ENCODE data around the gene TESK2.
"Not testable (repeated sequence)": the region's sequence is repeated elsewhere in the genome, so short reads cannot be mapped to it uniquely, and the experiment has no call there.

Gene TESK2

DNA sequence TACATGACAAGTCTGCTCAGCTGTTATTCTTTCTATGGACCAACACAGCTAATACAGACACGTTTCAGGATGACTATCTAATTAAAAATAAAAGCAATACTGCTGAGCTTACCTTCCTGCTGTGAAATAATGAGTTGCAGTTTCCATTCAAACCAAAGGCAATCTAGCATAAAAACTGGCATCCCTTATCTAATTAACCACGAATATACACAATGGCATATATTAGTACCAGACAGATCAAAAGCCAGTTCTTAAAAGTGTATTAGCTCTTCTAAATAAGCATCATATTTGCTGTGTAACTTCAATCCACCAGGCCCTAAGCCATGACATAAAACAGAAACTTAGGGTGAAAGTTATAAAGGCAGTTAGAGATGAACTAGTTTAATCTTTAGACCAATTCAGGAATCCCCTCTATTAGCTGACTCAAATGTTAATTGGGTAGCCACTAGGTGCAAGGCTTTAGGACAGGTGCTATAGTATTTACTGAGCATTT lies 20.6 kb downstream of the TESK2 start:
- DNase-seq, result no peak

DNA sequence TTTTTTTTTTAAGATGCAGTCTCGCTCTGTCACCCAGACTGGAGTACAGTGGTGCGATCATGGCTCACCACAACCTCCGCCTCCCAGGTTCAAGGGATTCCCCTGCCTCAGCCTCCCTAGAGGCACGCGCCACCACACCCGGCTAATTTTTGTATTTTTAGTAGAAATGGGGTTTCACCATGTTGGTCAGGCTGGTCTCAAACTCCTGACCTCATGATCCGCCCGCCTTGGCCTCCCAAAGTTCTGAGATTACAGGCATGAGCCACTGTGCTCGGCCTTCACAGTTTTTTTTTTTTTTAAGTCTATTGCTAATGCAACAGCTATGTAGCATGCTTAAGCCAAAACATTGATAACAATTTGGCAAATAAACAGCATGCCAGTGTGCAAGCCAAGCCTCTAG lies 23.6 kb downstream of the TESK2 start:
- not testable (repeated sequence) for DNase-seq

DNA sequence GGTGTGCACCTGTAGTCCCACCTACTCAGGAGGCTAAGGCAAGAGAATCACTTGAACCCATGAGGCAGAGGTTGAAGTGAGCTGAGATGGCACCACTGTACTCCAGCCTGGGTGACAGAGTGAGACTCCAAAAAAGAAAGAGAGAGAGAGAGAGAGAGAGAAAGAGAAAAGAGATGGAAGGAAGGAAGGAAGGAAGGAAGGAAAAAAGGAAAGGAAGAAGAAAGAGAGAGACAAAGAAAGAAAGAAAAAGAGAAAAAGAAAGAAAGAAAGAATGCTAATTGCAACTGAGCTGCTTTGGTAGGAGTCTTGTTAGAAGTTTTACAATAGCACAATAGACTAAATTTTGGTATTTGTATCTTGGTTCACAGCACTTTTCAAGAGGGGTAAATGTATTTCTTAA lies 25.7 kb downstream of the TESK2 start:
- no peak for DNase-seq

DNA sequence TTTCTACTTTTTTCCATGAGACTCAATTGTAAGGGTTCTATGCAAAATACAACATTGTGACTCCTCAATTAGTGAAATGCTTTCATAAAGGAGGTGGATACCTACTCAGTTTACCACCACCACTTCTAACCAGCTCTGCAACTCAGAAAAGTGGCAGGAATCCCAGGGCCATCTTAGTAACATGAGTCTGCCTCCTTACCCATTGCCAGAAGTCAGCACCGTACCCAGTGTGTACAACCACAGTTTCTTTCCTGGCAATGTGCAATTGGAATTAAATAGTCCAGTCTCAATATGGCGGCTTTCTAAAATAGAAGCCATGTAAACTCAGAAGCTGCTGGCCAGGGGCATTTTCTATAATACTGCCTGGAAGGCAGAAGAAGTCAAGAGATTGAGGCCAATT lies 32.1 kb downstream of the TESK2 start:
- no peak for DNase-seq

GRCh38 chr1:45456531-45456930 lies 34.4 kb downstream of the TESK2 start:
- no peak for DNase-seq

DNA sequence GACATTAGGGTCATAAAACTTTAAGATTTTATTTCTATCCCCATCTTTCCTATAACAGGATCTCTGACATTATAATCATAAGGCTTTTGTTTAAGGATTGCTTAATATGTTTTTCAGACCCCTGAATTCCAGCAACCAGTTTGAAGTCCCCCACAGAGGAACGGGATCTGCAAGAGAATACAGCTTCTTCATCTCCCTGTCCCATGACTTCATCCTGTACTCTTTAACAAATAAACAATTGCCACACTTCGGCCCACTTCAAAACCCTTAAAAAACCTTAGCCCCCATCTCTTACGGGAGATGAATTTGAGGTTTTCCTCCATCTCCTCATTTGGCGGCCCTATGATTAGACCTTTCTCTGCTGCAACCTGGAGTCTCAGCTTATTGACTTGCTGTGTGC lies 35.8 kb downstream of the TESK2 start:
- DNase-seq, result no peak

- no peak for DNase-seq
Measured at GRCh38 chr1:45454464-45454863, 36.5 kb downstream of the TESK2 start.

DNA sequence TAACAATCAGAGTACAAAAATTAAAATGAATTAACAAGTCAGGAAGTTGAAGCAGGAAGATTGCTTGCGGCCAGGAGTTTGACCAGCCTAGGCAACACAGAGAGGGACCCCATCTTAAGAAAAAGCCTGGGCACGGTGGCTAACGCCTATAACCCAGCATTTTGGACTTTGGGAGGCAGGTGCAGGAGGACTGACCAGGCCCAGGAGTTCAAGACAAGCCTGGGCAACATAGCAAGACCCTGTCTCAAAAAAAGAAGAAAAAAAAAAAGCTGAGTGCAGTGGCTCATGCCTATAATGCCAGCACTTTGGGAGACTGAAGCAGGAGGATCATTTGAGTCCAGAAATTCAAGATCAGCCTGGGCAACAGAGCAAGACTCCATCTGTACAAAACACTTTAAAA lies 38.5 kb downstream of the TESK2 start:
- DNase-seq, result no peak

GRCh38 chr1:45448357-45448756 lies 42.6 kb downstream of the TESK2 start:
- DNase-seq, result no peak

DNA sequence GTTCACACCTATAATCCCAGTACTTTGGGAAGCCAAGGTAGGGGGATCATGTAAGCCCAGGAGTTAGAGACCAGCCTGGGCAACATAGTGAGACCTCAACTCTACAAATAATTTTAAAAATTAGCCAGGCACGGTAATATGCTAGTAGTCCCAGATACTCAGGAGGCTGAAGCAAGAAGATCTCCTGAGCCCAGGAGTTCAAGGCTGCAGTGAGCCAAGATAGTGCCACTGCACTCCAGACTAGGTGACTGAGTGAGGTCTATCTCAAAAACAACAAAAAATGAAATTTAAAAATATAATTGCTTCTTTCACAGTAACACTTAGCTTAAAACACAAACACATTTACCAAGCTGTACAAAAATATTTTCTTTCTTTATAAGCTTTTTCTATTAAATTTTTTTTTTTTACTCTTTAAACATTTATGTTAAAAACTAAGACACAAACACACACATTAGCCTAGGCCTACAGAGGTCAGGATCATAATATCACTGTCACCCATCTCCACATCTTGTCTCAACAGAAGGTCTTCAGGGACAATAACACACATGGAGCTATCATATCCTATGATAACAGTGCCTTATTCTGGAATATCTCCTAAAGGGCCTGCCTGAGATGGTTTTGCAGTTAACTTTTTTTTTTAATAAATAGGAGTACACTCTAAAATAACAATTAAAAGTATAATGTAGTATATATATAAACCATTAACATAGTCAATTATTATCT lies 43.9 kb downstream of the TESK2 start:
- no peak for DNase-seq

- no peak for DNase-seq
Measured at GRCh38 chr1:45446530-45446929, 44.4 kb downstream of the TESK2 start.

GRCh38 chr1:45444609-45445131 lies 46.3 kb downstream of the TESK2 start:
- DNase-seq, result no peak

DNA sequence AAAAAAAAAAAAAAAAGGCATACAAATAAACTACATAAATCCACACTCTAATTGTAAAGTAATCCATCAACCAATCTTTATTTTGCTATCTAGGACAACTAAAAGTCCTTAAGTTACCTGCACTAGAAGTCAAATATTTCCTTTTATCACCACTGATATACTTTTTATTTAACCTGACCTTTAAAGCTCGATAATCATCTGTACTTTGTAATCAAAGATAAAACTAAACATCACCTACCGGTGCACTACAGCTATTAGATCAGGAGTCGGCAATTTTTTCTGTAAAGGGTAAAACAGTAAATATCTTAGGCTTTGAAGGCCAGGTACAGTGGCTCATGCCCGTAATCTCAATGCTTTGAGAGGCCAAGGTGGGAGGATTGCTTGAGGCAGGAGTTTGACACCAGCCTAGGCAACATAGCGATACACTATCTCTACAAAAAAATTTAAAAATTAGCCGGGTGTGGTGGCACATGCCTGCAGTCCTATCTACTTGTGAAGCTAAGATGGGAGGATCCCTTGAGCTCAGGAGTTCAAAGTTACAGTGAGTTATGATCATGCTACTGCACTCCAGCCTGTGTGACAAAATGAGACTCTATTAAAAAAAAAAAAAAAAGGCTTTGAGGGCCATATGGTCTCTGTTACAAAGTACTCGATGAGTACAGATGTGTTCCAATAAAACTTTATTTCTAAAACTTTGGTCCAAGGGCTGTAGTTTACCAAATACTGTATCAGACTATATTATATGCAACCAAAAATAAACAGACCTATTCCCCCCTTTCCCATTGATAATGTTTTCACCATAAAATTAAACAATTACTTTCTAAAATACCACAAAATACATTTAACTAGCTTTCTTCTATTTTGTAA lies 47.1 kb downstream of the TESK2 start:
- no peak for DNase-seq

DNA sequence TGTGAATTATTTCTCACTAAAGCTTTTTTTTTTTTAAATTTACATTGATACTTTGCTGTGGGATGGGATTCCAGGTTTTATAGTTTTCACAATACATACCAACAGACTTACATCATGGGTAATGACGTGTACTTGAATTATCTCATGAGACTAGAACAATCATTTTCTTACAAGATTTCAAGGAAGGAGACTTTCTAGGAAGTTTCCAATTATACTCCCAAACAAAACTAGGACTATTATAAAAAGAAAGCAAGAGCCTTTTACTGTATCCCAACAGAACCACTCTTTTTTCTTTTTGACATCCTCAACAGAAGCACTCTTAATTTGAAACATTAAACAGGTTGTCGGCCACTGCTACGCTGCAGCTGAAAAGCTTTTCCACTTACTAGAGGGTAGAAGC lies 48.7 kb downstream of the TESK2 start:
- DNase-seq, result no peak

DNA sequence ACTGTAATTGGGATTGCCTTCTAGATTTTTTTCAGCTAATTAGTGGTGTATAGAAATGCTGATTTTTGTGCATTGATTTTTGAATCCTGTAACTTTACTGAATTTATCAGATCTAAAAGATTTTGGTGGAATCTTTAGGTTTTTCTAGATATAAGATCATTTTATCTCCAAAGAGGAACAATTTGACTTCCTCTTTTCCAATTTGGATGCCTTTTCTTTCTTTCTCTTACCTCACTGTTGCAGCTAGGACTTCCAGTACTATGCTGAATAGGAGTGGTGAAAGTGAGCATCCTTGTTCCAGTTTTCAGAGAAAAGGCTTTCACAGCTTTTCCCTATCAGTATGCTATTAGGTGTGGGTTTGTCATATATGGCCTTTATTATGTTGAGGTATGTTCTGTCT lies 53.6 kb downstream of the TESK2 start:
- no peak for DNase-seq

- no peak for DNase-seq
Measured at GRCh38 chr1:45430490-45430889, 60.5 kb downstream of the TESK2 start.

GRCh38 chr1:45429561-45430159 lies 61.3 kb downstream of the TESK2 start:
- no peak for DNase-seq

DNA sequence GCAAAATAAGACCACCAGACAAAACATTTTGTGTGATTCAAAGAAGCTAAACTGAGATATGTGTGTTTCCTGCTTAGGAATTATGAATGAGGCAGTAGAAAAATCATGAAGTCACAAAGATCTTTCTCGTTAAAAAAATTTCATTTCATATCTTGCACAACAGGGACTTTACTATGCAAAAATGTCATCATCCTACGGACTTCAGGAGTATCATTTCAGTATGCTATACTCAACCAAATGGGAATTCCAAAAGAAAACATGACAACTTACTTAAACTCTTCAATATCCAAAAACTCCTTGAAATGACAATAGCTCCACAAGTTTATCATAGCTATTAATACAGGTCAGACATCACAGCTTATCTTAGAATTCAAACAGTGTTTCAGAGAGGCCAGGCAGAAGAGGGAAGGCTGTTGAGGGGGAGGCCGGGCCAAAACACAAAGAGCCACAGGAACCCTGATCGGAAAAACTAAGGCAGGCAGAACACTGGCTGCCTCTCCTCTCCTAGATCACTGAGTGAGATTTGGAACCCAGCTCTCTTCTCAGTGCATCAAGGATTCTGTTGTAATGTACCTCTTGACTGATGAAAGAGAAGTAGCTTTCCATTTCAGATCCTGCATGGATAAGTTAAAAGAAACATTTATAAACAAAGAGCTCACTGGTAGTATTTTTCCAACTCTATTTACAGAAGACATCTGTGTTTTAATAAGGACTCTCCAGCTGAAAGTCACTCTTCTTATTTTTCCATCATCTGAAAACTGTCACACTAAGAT lies 66.9 kb downstream of the TESK2 start:
- no peak for DNase-seq

DNA sequence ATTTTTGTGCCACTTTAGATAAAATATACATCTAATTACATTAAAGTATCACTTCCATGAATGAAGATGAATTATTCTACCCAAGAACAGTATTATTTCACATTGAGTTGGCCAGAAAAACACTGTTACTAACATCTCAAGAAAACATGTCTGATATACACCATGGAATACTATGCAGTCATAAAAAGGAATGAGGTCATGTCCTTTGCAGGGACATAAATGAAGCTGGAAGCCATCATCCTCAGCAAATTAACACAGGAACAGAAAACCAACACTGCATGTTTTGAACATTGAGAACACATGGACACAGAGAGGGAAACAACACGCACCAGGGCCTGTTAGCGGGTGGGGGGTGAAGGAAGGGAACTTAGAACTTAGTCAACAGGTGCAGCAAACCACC lies 69.0 kb downstream of the TESK2 start:
- DNase-seq, result no peak

- no peak for DNase-seq
Measured at GRCh38 chr1:45414746-45415145, 76.2 kb downstream of the TESK2 start.

DNA sequence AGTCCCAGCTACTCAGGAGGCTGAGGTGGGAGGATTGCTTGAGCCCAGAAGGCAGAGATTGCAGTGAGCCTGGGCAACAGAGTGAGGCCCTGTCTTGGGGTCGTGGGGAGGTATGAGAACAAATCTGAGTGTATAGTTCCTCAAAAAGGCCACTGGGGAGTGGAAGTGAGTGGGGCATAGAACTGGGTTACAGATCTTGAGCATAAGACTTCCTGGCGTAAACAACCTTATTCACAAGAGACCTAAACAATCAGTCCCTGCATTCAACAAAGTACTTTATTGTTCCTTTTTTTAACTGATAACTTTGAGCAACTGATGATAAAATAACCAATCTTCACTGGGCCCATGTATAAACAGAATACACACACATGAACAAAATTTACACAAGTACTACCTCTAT lies 78.1 kb downstream of the TESK2 start:
- DNase-seq, result no peak

- no peak for DNase-seq
Measured at GRCh38 chr1:45411510-45411899, 79.5 kb downstream of the TESK2 start.

Data from activated CD8-positive, alpha-beta memory T cell treated with anti-CD3 and anti-CD28 coated beads, Interleukin-2, amount 50 U/mL, for 4 hours (primary cell).